Motor neuron (in vitro differentiated cells): ENCODE measurements around the gene PCBP4. TPM values are rescaled to one million over a fixed set of nuclear protein-coding genes. Genes with fewer than 3 reads are reported as not detected.

Source experiments
- ATAC-seq, 8 experiments: fragments of 200-7000 bp; cut with Tn5 transposase; replicated peaks in 6 of 8; 2 replicates each; pipeline ENCODE4 v1.8.0; 2021; ENCODE audit warnings: mild to moderate bottlenecking in 8 of 8, moderate library complexity in 8 of 8
- H3K27ac ChIP-seq, 2 donors: fragments of 250-450 bp; sonication (Bioruptor Pico); 2 replicates each; pipeline ENCODE4 v1.9.0; 2021; ENCODE audit warnings: antibody characterized with exemption in 2 of 2, mild to moderate bottlenecking in 2 of 2, moderate library complexity in 1 of 2
- H3K4me1 ChIP-seq, 2 donors: fragments of 250-450 bp; sonication (Bioruptor Pico); replicated peaks in 1 of 2; 2 replicates each; pipeline ENCODE4 v1.6.1; 2021; ENCODE audit warnings: antibody characterized with exemption in 2 of 2, mild to moderate bottlenecking in 2 of 2, moderate library complexity in 1 of 2
- H3K4me3 ChIP-seq, 5 donors: fragments of 250-450 bp; sonication (Bioruptor Pico); 2 replicates each; pipeline ENCODE4 v1.9.0; 2021; ENCODE audit warnings: antibody characterized with exemption in 5 of 5, mild to moderate bottlenecking in 5 of 5, moderate library complexity in 4 of 5
- WGBS, 10 experiments: fragments of 450-650 bp; shearing (Covaris generic); methylation state at CpG; one replicate each; pipeline ENCODE4 v1.0.0; 2022; 5-methylcytosine and 5-hydroxymethylcytosine counted together
- in situ Hi-C, 9 experiments: fragments of 400-800 bp; cut with MboI; loops; one replicate each; pipeline ENCODE4 v1.15.0; 2021; ENCODE audit warnings: low sequenced_read_pairs in 9 of 9, low pct_unique_long_range_greater_than_20kb in 2 of 9; ENCODE audit not compliant: unreplicated experiment in 9 of 9
- total RNA-seq, 8 experiments: library from RNA; unstranded; fragments of 300-600 nt; gene quantifications; 2 replicates each; pipeline versions ENCODE4 v1.2.3 to v1.2.4, GENCODE V29; 2022

PCBP4 gene
- 100 to 1,000 TPM in 5 of 8 experiments, 10 to 100 TPM in 3; 10.6 to 338 (median 121) TPM for total RNA-seq

DNA sequence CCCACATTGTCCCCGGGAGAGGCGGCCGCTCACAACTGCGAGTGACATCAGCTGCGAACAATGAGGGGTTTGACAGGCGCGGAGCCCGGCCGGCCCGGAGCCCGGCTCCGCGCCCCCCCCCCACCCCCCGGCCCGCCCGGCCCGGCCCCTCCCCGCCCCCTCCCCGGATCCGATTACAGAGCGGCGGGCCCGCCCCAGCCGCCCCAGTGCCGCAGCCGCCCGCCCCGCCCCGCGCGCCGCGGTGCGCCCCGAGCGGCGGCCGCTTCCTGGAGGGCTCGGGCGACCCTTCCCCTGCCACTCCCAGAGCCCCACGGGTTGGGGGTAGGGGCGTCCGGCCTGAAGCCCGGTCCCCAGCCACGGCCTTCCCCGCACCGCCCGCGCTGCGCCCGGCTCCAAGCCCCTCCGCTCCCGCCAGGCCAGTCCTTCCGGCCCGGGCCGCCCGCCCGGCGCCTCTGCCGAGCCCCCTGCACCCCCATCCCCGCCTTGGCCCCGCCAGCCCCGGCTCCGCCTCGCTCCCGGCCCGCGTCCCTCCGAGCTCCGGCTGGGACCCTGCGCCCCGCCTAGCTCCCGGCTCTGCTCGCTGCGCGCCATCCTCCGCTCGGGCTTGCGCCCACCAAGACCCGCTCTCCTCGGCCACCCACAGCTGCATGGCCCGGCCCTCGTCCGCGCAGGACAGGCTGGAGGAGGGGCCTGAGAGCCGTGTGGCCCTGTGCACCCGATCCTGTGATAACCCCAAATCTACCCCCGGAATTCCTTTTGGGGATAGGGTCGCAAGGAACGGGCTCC is at the start of gene PCBP4:
Gene PCBP4, minus strand, starts transcription at position 71 of the 786 bp plus-strand sequence. CDS start 6,214 bp downstream, outside the sequence.
- in situ Hi-C loops: no loop called here
- H3K4me1 ChIP-seq: peaks cover 46 to 48% of the 10 kb centered on the region in 2 donors
- peak within 1 kb of the TSS; percentile 97 to 99 for H3K27ac ChIP-seq
- peak within 1 kb of the TSS; percentile 67 to 90 (median 86) for H3K4me3 ChIP-seq
- ATAC-seq: peak; percentile 64 to 83 (median 69)
- no CpG with 5 or more reads among the region's 90 CpGs for WGBS, 10 experiments

DNA sequence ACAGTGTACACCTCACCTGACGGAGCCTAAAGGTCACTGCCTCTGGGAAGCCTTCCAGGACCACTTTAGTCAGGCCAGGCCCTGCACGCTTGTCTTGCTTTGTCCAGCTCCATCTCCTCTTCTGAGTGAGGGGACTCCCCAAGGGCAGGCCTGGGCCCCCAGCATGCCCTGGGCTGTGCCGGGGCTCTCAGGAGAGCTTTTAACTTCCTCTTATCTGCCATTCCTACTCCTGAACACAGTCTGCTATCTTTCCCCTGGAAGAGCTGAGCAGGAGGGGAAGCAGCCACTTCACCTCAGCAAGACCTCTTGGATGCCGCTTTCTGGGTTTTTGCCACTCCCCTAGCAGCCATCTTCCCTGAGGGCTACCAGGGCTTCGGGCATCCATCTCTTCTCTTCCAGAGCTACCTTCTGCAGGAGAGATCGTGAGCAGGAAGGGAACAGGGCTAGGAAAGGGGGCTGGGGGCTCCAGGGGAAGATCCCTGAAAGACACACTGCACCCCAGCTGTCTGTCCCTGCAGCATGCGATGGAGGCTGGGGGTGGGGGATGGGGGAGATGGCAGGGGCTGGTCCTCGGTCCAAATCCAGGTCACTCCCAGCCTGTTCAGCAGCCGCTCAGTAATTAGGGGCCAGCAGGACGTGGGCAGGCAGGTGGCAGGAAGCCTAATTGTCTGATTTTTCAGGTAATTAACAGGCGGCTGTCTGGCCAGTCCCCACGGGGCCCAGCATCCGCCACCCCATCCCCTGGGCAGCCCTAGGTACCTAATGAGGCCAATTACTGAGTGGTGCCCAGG is 48.4 kb upstream of the PCBP4 start:
- peak overlapping the region in 1 of 2 donors; percentile 59 for H3K27ac ChIP-seq
- no peak for ATAC-seq
- H3K4me3 ChIP-seq: no peak overlapping the region
- in situ Hi-C loops: loop anchor here in 3 of 9 experiments (25.0 kb wide), 1 partner anchor 122 kb away; no protein-coding TSS in a partner anchor
- 100% methylated on average over 1 of the region's 13 CpGs; no CpG with 5 or more reads in 9 of the 10 experiments for WGBS, 10 experiments
- H3K4me1 ChIP-seq: no peaks in the 10 kb centered on the region

DNA sequence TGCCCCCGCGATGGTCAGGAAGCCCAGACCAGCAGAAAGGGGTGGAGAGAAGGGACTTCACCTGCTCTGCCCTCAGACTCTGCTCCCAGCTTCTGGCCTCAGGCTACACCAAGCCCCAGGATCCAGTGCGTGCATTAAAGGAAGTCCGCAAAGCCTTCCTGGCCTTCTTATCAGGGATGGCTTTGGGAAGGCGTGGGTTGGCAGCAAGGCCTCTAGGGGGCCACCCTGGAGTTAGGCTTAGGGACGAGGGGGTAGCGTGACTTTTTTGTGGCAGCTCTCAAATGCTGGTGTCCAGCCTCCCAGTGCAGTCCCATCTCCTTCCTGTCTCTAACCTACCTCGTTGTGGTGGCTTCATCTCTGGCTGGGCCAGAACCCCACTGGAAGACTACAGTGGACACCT is 47.4 kb upstream of the PCBP4 start:
- no peak overlapping the region for H3K4me3 ChIP-seq
- H3K4me1 ChIP-seq: no peaks in the 10 kb centered on the region
- in situ Hi-C loops: loop anchor here in 3 of 9 experiments (25.0 kb wide), 1 partner anchor 123 kb away; no protein-coding TSS in a partner anchor
- WGBS, 10 experiments: 59 to 92% (median 83%) methylated on average over 1 to 4 of the region's 8 CpGs; no CpG with 5 or more reads in 5 of the 10 experiments
- peak in 4 of 8 experiments; percentile 15 to 60 (median 28) for ATAC-seq
- H3K27ac ChIP-seq: no peak overlapping the region

DNA sequence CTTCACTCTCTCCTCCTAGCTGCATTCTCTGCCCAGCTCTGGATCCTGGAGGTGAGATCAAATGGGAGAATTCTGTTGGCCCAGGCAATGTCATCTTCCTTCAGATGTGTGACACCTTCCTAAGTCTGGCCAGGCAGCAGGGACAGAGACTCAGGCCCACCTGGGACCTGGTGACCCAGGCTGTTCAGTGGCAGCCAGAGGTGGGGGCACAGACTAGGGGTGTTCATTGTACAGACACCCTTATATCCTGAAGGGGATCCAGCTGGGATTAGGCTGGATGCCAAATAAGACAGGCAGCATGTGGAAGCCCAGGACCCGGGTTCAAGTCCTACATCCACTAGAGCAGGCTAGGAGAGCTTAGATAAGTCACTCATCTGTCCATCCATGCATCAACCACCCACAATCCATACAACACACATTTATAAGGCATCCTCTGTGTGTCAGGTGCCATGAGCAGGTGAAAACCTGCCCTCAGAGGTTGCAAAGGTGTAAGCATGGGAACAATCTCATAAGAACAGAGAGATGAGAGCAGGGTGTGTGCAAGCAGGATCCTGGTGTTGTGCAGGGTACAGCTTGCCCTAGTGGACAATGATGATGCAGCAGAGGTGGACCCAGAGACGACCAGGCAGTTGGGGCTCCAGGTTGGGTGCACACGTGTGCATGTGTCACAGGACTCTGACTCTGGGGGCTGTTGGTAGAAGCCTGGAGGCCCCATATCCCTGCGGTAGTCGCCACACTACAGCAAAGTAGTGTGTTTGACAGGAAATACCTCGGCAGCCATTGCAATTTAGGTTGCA is 46.7 kb upstream of the PCBP4 start:
- Histone ChIP-seq H3K4me3 (no peak overlapping the region), H3K4me1 (no peaks in the 10 kb centered on the region), H3K27ac (no peak overlapping the region)
- in situ Hi-C loops: loop anchor here in 3 of 9 experiments (25.0 kb wide), 1 partner anchor 123 kb away; no protein-coding TSS in a partner anchor
- ATAC-seq: peak in 1 of 8 experiments; percentile 51
- 17 to 95% (median 80%) methylated on average over 1 to 4 of the region's 6 CpGs; no CpG with 5 or more reads in 3 of the 10 experiments for WGBS, 10 experiments

DNA sequence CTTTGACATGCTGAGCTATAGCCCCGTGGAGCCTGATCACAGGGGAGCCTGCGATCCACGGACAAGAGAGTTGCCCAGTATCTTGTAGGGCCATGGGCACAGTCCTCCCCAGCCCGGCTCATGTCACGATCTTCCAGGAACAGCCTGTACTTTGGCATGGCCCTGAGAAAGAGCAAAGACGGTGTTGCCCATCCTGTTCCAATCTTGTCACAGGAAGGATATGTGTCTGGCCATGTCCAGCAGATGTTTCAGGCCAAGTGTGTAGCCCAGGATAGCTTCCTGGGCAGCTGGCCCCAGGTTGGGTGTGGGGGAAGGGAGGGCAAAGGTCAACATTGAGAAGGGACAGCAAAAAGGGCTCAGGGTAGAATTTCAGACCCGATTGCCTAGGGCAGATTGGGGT is 45.4 kb upstream of the PCBP4 start:
- Histone ChIP-seq H3K27ac (no peak overlapping the region), H3K4me1 (no peaks in the 10 kb centered on the region), H3K4me3 (no peak overlapping the region)
- in situ Hi-C loops: loop anchor here in 3 of 9 experiments (25.0 kb wide), 1 partner anchor 125 kb away; no protein-coding TSS in a partner anchor
- no peak for ATAC-seq
- 0 to 100% (median 63%) methylated on average over 1 to 5 of the region's 7 CpGs; no CpG with 5 or more reads in 3 of the 10 experiments for WGBS, 10 experiments

DNA sequence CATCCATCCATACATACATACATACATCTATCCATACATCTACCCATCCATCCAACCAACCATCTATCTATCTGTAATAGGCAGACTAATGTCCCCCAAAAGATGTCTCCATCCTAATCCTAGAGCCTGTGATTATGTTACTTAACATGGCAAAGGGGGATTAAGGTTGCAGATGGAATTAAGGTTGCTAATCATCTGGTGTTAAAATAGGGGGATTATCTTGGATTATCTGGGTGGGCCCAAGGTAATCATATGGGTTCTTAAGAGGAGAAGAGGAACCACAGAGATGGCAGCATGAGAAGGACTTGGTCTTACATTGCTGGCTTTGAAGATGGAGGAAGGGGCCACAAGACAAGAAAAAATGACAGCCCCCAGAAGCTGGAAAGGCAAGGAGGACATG is 43.2 kb upstream of the PCBP4 start:
- Histone ChIP-seq H3K27ac (no peak overlapping the region), H3K4me1 (peaks cover 10 to 11% of the 10 kb centered on the region in 2 donors), H3K4me3 (no peak overlapping the region)
- no peak for ATAC-seq
- in situ Hi-C loops: loop anchor here in 3 of 9 experiments (25.0 kb wide), 1 partner anchor 127 kb away; no protein-coding TSS in a partner anchor

DNA sequence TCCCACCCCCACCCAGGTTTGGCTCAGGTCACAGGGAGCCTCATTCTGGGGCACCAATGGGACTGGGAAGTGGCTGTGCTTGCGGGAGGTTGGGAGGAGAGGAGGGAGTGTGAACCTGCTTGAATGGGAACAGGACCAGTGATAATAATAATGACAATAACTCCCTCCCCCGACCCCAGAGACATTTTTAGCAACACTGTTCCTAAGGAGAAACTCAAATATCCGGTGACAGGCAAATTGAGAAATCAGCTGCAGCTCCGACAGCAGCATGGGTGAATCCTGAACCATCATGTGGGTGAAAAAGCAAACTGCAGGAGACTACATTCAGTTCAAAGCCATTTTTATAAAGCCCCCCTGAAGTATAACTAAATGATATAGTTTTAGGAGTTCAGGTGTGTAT is 40.0 kb upstream of the PCBP4 start:
- in situ Hi-C loops: loop anchor here in 7 of 9 experiments (10.0 to 25.0 kb wide), 2 partner anchors 130 to 138 kb away; no protein-coding TSS in a partner anchor
- Histone ChIP-seq H3K4me1 (peaks cover 32 to 42% of the 10 kb centered on the region in 2 donors), H3K4me3 (no peak overlapping the region), H3K27ac (no peak overlapping the region)
- 21 to 100% (median 70%) methylated on average over 1 to 2 of the region's 4 CpGs; no CpG with 5 or more reads in 4 of the 10 experiments for WGBS, 10 experiments
- ATAC-seq: no peak

DNA sequence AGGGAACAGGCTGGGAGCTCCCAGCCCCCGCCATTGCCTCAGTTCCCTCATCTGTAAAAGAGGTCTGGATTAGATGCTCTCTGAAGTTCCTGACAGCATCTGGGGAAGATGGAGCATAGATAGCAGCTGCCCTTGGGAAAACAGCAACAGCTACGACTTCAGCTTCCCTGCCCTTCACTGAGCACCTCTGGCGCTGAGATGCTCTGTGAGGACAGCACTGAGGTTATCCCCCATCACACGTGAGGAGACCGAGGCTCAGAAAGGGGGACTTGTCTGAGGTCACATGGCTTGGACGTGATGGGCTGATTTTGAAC is 39.5 kb upstream of the PCBP4 start:
- H3K27ac ChIP-seq: no peak overlapping the region
- H3K4me1 ChIP-seq: peaks cover 35 to 47% of the 10 kb centered on the region in 2 donors
- in situ Hi-C loops: loop anchor here in 7 of 9 experiments (10.0 to 25.0 kb wide), 2 partner anchors 131 to 138 kb away; no protein-coding TSS in a partner anchor
- no peak for ATAC-seq
- 40 to 73% methylated on average over 1 to 2 of the region's 6 CpGs; no CpG with 5 or more reads in 8 of the 10 experiments for WGBS, 10 experiments
- H3K4me3 ChIP-seq: no peak overlapping the region

DNA sequence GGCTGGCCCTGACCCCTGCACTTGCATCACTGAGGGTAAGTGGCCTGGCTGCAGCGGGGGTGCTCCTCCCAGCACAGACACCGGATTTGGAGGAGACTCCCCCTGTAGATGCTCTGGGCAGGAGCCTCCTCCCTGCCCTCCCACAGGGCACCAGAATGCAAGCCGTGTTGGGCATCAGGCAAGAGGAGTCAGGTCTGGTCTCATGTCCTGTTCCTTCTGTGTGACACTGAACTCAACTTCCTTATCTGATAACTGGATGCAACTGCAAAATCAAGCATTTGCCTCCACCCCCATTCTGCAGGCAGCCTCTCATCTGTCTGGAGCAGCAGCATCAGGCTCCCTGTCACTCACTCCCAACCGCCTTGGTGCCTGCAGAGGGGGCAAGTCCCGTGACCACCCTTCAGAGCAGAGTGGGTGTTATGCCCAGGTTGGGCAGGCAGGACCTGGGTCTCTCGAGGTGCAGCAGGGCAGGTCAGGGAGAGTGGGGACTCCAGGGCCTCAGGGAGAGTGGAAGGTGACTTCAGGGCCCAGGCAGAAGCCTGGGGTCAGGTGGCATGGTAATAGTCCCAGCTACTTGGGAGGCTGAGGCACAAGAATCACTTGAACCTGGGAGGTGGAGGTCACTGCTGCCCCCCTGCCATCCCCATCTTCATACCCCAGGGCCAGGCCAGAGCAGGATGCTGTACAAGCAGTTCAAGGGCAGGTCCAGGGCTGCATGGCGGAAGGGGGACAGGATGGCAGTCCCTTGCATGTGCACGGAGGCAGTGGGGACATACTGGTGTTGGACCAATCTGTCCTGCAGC is 39.0 kb upstream of the PCBP4 start:
- WGBS, 10 experiments: 20 to 100% (median 67%) methylated on average over 1 to 2 of the region's 8 CpGs; no CpG with 5 or more reads in 3 of the 10 experiments
- Histone ChIP-seq H3K4me3 (no peak overlapping the region), H3K4me1 (peaks cover 38 to 49% of the 10 kb centered on the region in 2 donors), H3K27ac (no peak overlapping the region)
- in situ Hi-C loops: loop anchor here in 7 of 9 experiments (10.0 to 25.0 kb wide), 2 partner anchors 131 to 139 kb away; no protein-coding TSS in a partner anchor
- no peak for ATAC-seq

DNA sequence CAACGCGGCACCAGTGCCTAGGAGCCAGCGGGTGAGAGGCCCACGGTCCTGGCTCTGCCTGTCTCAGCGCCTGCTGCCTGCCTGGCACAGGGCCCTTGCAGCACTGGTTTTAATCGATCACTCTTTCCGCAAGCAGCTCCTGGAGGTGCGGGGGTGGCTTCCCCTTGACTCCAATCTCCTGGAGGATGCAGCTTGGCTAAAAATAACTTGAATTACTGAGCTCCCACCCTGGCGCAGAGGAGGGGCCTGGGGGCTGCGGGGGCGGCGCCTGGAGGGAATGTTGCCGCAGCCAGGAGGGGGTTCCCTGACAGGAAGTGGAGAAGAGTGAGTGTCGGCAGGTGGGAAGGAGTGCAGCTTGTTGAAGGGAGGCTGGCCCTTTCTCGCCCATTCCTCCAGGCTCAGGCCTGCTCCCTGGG is 38.3 kb upstream of the PCBP4 start:
- Histone ChIP-seq H3K27ac (peak overlapping the region in 1 of 2 donors; percentile 13), H3K4me1 (peaks cover 38 to 49% of the 10 kb centered on the region in 2 donors), H3K4me3 (no peak overlapping the region)
- in situ Hi-C loops: loop anchor here in 7 of 9 experiments (10.0 to 25.0 kb wide), 2 partner anchors 132 to 139 kb away; no protein-coding TSS in a partner anchor
- ATAC-seq: peak; percentile 9 to 69 (median 46)
- WGBS, 10 experiments: 100% methylated on average over 1 of the region's 15 CpGs; no CpG with 5 or more reads in 9 of the 10 experiments

DNA sequence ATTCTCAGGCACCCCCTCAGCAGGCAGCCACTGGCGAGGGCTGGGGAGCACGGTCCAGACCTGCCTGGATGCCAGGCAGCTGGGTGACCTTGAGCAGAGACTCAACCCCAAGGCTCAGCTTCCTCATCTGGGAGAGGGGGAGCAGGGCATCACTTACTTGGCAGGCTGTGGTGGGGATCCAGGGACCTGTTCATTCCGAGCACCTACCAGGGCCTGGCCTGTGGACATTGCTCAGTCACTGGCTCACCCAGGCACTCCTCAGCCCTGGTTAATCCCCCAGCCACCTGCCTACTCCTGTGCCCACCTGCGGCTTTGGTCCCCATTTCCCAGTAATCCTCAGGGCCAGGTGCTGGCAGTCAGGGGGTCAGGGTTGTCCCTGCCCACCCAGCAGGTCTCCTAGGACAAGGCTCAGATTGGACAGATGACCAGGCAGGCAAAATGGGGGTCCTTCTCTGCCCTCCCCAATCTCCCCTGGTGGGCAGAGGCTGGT is 37.7 kb upstream of the PCBP4 start:
- no peak overlapping the region for H3K27ac ChIP-seq
- no peak overlapping the region for H3K4me3 ChIP-seq
- peaks cover 38 to 49% of the 10 kb centered on the region in 2 donors for H3K4me1 ChIP-seq
- in situ Hi-C loops: loop anchor here (5.0 to 25.0 kb wide), 3 partner anchors 132 to 140 kb away; no protein-coding TSS in a partner anchor
- ATAC-seq: no peak
- 90 to 100% (median 100%) methylated on average over 1 to 3 of the region's 4 CpGs; no CpG with 5 or more reads in 6 of the 10 experiments for WGBS, 10 experiments
